RCC 7860 (cell line): ENCODE data around the gene FCGR1A.
"Not testable (repeated sequence)": the region's sequence is repeated elsewhere in the genome, so short reads cannot be mapped to it uniquely, and the experiment has no call there.

Experiments
- DNase-seq: peaks from one replicate; pipeline ENCODE4 v3.0.0-alpha.2; 2015; ENCODE audit warnings: low spot score
- FAIRE-seq: peaks from 2 replicates; lab custom pipeline; 2012; peaks lifted over from hg19 to GRCh38; lab: Jason Lieb, UNC

FCGR1A gene

GRCh38 chr1:149831764-149832315 is 49.3 kb downstream of the FCGR1A start:
- not testable (repeated sequence) for FAIRE-seq, DNase-seq

DNA sequence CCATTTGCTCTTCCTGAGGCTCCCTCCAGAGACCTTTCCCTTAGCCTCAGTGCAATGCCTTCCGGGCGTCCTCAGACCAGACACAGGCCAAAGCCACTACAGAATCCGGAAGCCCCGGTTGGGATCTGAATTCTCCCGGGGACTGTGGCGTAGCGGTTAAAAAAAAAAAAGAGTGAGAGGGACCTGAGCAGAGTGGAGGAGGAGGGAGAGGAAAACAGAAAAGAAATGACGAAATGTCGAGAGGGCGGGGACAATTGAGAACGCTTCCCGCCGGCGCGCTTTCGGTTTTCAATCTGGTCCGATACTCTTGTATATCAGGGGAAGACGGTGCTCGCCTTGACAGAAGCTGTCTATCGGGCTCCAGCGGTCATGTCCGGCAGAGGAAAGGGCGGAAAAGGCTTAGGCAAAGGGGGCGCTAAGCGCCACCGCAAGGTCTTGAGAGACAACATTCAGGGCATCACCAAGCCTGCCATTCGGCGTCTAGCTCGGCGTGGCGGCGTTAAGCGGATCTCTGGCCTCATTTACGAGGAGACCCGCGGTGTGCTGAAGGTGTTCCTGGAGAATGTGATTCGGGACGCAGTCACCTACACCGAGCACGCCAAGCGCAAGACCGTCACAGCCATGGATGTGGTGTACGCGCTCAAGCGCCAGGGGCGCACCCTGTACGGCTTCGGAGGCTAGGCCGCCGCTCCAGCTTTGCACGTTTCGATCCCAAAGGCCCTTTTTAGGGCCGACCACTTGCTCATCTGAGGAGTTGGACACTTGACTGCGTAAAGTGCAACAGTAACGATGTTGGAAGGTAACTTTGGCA is 50.0 kb downstream of the FCGR1A start:
- not testable (repeated sequence) for FAIRE-seq, DNase-seq

DNA sequence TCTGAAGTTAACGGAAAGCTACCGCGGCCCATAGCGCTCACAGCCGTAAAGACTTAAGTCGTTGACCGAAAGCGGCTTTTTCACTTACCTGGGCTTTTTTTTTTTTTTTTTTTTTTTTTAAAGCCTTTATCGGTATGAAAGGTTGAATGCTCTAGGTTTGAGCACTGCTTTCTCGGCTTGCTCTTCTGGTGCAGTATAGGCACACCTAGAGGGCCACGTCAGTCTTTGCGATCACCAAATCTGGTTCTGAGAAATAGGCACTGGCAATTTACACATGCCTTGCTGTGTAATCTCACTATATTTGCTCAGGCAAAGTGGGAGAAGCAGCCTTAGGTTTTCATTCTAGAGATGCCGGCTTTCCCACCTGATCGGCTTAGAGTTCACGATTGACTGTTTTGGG is 50.6 kb downstream of the FCGR1A start:
- not testable (repeated sequence) for DNase-seq, FAIRE-seq

GRCh38 chr1:149841149-149841548 is 58.7 kb downstream of the FCGR1A start:
- FAIRE-seq = peak; percentile 31
- not testable (repeated sequence) for DNase-seq
